K562 (cell line): ENCODE measurements around the gene SLC5A2. TPM values are rescaled to one million over a fixed set of nuclear protein-coding genes. Genes with fewer than 3 reads are reported as not detected.

Experiments used
- ATF1 ChIP-seq, 2 experiments: fragments of 450-650 bp in 1 of 2; IDR thresholded peaks; 2 replicates each; pipeline ENCODE4 v1.6.1; 2016; ENCODE audit warnings: missing compliant biosample characterization in 1 of 2, missing genetic modification characterization in 1 of 2
- CBX2 ChIP-seq: fragments of 200-600 bp; sonication (generic); IDR thresholded peaks from one replicate; pipeline ENCODE4 v1.6.1; 2012; ENCODE audit warnings: mild to moderate bottlenecking, low read length, inconsistent platforms; ENCODE audit not compliant: insufficient read depth, poor library complexity, severe bottlenecking
- CHD4 ChIP-seq: fragments of 200-600 bp; sonication (generic); IDR thresholded peaks from 3 replicates; pipeline ENCODE4 v1.6.1; 2012; ENCODE audit warnings: low read depth, mild to moderate bottlenecking, mixed read lengths, low read length, inconsistent platforms; ENCODE audit not compliant: insufficient read depth, insufficient replicate concordance, poor library complexity, severe bottlenecking
- ELF2 ChIP-seq: fragments of 250-450 bp; sonication (Bioruptor Pico); IDR thresholded peaks from 2 replicates; pipeline ENCODE4 v1.5.0; 2021; ENCODE audit warnings: mild to moderate bottlenecking
- GMEB1 ChIP-seq: fragments of 250-450 bp; sonication (Bioruptor Pico); IDR thresholded peaks from 2 replicates; pipeline ENCODE4 v1.4.0; 2020; ENCODE audit warnings: mild to moderate bottlenecking
- IRF2 ChIP-seq: sonication (generic); formaldehyde crosslinking; IDR thresholded peaks from 2 replicates; pipeline ENCODE4 v1.8.1; 2022; ENCODE audit warnings: mild to moderate bottlenecking, missing genetic modification reagents
- KAT8 ChIP-seq: fragments of 450-650 bp; IDR thresholded peaks from 2 replicates; pipeline ENCODE4 v1.6.1; 2016; ENCODE audit warnings: low read depth, mild to moderate bottlenecking
- MAFK ChIP-seq: IDR thresholded peaks from 2 replicates; pipeline ENCODE4 v1.6.1; 2011; ENCODE audit warnings: low read length, improper control_type of control experiment
- MNT ChIP-seq, 2 experiments: fragments of 450-650 bp; conservative IDR thresholded peaks; 2 replicates each; pipeline ENCODE4 v1.6.1; 2017; ENCODE audit warnings: mild to moderate bottlenecking in 2 of 2, moderate library complexity in 2 of 2
- MYC ChIP-seq, 2 experiments: fragments of 250-450 bp in 1 of 2; sonication (Bioruptor Pico) in 1 of 2; IDR thresholded peaks; 2 replicates each; pipeline versions ENCODE4 v1.5.1 to v1.6.1; 2012 to 2021; ENCODE audit warnings: low read depth in 2 of 2, borderline replicate concordance in 1 of 2, improper control_type of control experiment in 1 of 2, low read length in 1 of 2, mild to moderate bottlenecking in 1 of 2, moderate library complexity in 1 of 2
- NBN ChIP-seq: fragments of 450-650 bp; IDR thresholded peaks from 2 replicates; pipeline ENCODE4 v1.6.1; 2016; ENCODE audit warnings: low read depth, mild to moderate bottlenecking
- RBM14 ChIP-seq: fragments of 200-400 bp; formaldehyde crosslinking; IDR thresholded peaks from 2 replicates; pipeline ENCODE4 v1.6.1; 2018; ENCODE audit warnings: low read depth, mild to moderate bottlenecking, low read length, moderate library complexity, borderline replicate concordance; ENCODE audit not compliant: insufficient read depth
- RBM22 ChIP-seq: fragments of 200-400 bp; formaldehyde crosslinking; IDR thresholded peaks from 2 replicates; pipeline ENCODE4 v1.6.1; 2018; ENCODE audit warnings: low read length, low read depth; ENCODE audit not compliant: poor library complexity, severe bottlenecking
- SREBF2 ChIP-seq: sonication (generic); formaldehyde crosslinking; IDR thresholded peaks from 2 replicates; pipeline ENCODE4 v1.4.0; 2020; ENCODE audit warnings: mild to moderate bottlenecking, missing genetic modification reagents
- UBTF ChIP-seq, 2 experiments: IDR thresholded peaks; 2 replicates each; pipeline ENCODE4 v1.6.1; 2012; ENCODE audit warnings: improper control_type of control experiment in 2 of 2, low read depth in 2 of 2, low read length in 2 of 2, borderline replicate concordance in 1 of 2
- YY1 ChIP-seq, 3 experiments: IDR thresholded peaks; 2 replicates each; pipeline ENCODE4 v1.6.1; 2011; ENCODE audit warnings: low read length in 2 of 3, mild to moderate bottlenecking in 2 of 3, moderate library complexity in 2 of 3, borderline replicate concordance in 1 of 3, control low read depth in 1 of 3, low read depth in 1 of 3; ENCODE audit not compliant: insufficient read depth in 3 of 3, insufficient replicate concordance in 2 of 3, control insufficient read depth in 1 of 3, insufficient read length in 1 of 3; ENCODE audit errors: extremely low read depth in 1 of 3
- ZNF551 ChIP-seq: fragments of 250-450 bp; sonication (Bioruptor Pico); IDR thresholded peaks from 2 replicates; pipeline ENCODE4 v1.5.0; 2021; ENCODE audit warnings: mild to moderate bottlenecking, moderate library complexity
- polyA plus RNA-seq, 8 experiments: library from polyadenylated mRNA; depleted of rRNA in 4 of 8; stranded (reverse) in 5 of 8; unstranded in 3 of 8; fragments of >200 nt; fragmentation: Nextera tagmentation in 2 of 8; fragmentation: Illumina TruSeq in 1 of 8; extraction: Ambion mirVana in 2 of 8; extraction: Trizol in 1 of 8; gene quantifications; 2 replicates each; pipeline versions ENCODE4 v1.2.1 to v1.2.3, GENCODE V29; 2011 to 2014; ENCODE audit warnings: inconsistent platforms in 1 of 8, missing spikeins in 1 of 8
- total RNA-seq, 7 experiments: library from RNA; depleted of rRNA in 6 of 7; stranded (reverse); fragments of >200 nt in 6 of 7; fragmentation: Illumina TruSeq in 2 of 7; extraction: Trizol in 2 of 7; gene quantifications; 2 replicates each; pipeline versions ENCODE4 v1.2.1 to v1.2.3, GENCODE V29; 2011 to 2021; ENCODE audit warnings: low replicate concordance in 1 of 7

SLC5A2 gene
- total and polyA plus RNA-seq, 9 of the 15 experiments (the other 6 are each of a cell fraction or from before 2014, with no cell fraction given) = 0.07 to 2.7 (median 2.2) TPM; not detected in 6

- peak in 1 of 2 experiments; percentile 87; a peak in 2 of 4 replicates for TF ChIP-seq UBTF (IDR thresholded peaks at IDR 0.05; ENCODE audit: borderline replicate concordance in 1 of 2, low read depth in 2 of 2, low read length in 2 of 2)
- TF ChIP-seq KAT8 = no peak
- TF ChIP-seq IRF2 (CRISPR knock-in tag) = peak; percentile 59; the same call in 1 of the 2 replicates
- TF ChIP-seq NBN = peak; percentile 57; the same call in 1 of the 2 replicates
- no peak for TF ChIP-seq CBX2
- peak; percentile 80 for TF ChIP-seq GMEB1 (CRISPR knock-in tag)
- TF ChIP-seq MYC (IDR thresholded peaks at IDR 0.05; ENCODE audit: low read depth, low read length) = peak; percentile 94
- no peak; the same call in 1 of the 2 replicates for TF ChIP-seq MYC (CRISPR knock-in tag; IDR thresholded peaks at IDR 0.05; ENCODE audit: borderline replicate concordance, low read depth)
- peak; percentile 20; the same call in 1 of the 2 replicates for TF ChIP-seq ATF1 (CRISPR knock-in tag; IDR thresholded peaks at IDR 0.05)
- peak; percentile 81 for TF ChIP-seq ATF1 (tag; IDR thresholded peaks at IDR 0.05)
- peak; percentile 66 to 92 (median 88) for TF ChIP-seq YY1 (IDR thresholded peaks at IDR 0.05; ENCODE audit: borderline replicate concordance in 1 of 3, control insufficient read depth in 1 of 3, extremely low read depth in 1 of 3, insufficient read depth in 3 of 3, insufficient read length in 1 of 3, insufficient replicate concordance in 2 of 3, low read depth in 1 of 3, low read length in 2 of 3)
- peak; percentile 88 for TF ChIP-seq ELF2 (CRISPR knock-in tag)
- TF ChIP-seq RBM14 = 0 out of 2 replicates have a peak, but pooled peaks have one; percentile 82
- TF ChIP-seq ZNF551 (CRISPR knock-in tag) = no peak
- peak; percentile 63 to 90; a peak in 3 of 4 replicates for TF ChIP-seq MNT (conservative IDR thresholded peaks at IDR 0.05)
- peak; percentile 81 for TF ChIP-seq RBM22
- 0 out of 2 replicates have a peak, but pooled peaks have one; percentile 67 for TF ChIP-seq SREBF2
- no peak for TF ChIP-seq CHD4
- TF ChIP-seq MAFK = no peak
Measured at GRCh38 chr16:31507929-31508705, 25.2 kb downstream of the SLC5A2 start, which contains the start of gene RUSF1 (continued).
